ENCODE data around the gene ADAM15.

Gene ADAM15

DNA sequence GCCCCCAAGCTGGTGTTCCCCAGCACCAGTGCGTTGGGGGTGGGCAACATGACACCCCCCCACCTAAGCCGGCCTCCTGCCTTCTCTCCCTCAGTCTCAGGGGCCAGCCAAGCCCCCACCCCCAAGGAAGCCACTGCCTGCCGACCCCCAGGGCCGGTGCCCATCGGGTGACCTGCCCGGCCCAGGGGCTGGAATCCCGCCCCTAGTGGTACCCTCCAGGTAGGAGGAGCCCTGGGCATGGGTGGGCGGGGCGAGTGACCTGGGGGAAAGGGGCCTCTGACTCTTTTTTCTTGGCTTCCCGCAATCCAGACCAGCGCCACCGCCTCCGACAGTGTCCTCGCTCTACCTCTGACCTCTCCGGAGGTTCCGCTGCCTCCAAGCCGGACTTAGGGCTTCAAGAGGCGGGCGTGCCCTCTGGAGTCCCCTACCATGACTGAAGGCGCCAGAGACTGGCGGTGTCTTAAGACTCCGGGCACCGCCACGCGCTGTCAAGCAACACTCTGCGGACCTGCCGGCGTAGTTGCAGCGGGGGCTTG is 11.1 kb downstream of the ADAM15 start:
- TF ChIP-seq, protein P1, sequence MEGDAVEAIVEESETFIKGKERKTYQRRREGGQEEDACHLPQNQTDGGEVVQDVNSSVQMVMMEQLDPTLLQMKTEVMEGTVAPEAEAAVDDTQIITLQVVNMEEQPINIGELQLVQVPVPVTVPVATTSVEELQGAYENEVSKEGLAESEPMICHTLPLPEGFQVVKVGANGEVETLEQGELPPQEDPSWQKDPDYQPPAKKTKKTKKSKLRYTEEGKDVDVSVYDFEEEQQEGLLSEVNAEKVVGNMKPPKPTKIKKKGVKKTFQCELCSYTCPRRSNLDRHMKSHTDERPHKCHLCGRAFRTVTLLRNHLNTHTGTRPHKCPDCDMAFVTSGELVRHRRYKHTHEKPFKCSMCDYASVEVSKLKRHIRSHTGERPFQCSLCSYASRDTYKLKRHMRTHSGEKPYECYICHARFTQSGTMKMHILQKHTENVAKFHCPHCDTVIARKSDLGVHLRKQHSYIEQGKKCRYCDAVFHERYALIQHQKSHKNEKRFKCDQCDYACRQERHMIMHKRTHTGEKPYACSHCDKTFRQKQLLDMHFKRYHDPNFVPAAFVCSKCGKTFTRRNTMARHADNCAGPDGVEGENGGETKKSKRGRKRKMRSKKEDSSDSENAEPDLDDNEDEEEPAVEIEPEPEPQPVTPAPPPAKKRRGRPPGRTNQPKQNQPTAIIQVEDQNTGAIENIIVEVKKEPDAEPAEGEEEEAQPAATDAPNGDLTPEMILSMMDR (IDR thresholded peaks at IDR 0.05): no peak
- Histone ChIP-seq H3K27ac (no peak overlapping the region), H3K4me3 (peak overlapping the region; percentile 94)
- no peak for DNase-seq (ENCODE audit: low spot score)

DNA sequence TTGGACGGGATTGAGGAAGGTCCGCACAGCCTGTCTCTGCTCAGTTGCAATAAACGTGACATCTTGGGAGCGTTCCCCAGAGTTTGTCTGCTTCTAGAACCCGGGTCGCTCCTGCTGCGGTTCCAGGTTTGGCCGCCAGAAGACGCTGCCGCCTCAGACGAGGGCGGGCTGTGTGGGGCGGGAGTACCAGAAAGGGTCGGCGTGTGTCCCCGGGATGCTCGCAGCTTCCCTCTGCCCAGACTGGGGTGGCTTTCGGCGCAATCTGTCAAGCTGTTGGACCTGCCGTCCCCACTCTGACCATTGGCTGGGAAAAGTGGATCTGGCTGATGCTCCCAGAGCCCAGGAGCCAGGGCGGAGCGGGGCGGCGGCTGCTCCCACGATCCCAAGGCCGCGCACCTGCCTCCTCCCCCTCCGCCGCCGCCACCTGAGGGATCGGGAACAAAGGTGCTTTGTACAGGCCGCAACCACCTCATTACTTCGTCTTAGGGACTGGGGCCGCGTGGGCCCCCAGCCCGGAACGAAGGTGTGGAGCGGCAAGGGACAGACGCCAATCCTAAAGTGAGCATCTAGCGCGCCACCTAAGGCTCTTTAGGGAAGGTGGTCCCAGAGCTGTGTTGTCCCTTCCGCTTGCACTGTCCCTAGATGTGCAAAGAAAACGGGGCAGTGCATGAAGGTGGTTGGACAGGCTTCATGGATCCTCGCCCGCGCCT is 11.7 kb downstream of the ADAM15 start:
- no peak for DNase-seq (ENCODE audit: low spot score)
- H3K27ac ChIP-seq: no peak overlapping the region
- peak overlapping the region; percentile 94 for H3K4me3 ChIP-seq
- TF ChIP-seq, protein P1 (IDR thresholded peaks at IDR 0.05): peak; percentile 49

DNA sequence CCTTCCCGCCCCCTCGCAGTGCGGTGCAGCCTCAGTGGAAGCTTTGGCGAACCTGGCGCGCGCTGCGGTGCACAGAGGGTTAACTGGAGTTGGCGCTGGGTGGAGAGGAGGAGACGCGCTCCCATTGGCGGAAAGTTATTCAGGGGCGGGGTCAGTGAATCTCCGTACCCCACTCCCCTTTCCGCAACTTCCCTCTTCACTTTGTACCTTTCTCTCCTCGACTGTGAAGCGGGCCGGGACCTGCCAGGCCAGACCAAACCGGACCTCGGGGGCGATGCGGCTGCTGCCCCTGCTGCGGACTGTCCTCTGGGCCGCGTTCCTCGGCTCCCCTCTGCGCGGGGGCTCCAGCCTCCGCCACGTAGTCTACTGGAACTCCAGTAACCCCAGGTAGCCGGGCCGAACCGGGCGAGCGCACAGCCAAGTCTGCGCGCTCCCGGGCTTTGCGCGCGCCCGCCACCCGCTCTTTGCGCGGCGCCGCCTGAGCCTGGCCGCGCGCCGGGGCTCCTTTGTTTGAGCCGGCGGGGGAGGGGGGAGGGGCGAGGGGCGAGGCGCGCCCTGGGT is 12.5 kb downstream of the ADAM15 start, which contains the start of gene EFNA4:
Gene EFNA4, plus strand, starts transcription at position 191 of the 561 bp plus-strand sequence. Its CDS starts 84 bp downstream, at position 275.
- TF ChIP-seq, protein P1 (IDR thresholded peaks at IDR 0.05): no peak
- Histone ChIP-seq H3K4me3 (peak within 1 kb of the TSS; percentile 94), H3K27ac (peak within 1 kb of the TSS; percentile 43 to 85)
- DNase-seq (ENCODE audit: low spot score): peak; percentile 85

DNA sequence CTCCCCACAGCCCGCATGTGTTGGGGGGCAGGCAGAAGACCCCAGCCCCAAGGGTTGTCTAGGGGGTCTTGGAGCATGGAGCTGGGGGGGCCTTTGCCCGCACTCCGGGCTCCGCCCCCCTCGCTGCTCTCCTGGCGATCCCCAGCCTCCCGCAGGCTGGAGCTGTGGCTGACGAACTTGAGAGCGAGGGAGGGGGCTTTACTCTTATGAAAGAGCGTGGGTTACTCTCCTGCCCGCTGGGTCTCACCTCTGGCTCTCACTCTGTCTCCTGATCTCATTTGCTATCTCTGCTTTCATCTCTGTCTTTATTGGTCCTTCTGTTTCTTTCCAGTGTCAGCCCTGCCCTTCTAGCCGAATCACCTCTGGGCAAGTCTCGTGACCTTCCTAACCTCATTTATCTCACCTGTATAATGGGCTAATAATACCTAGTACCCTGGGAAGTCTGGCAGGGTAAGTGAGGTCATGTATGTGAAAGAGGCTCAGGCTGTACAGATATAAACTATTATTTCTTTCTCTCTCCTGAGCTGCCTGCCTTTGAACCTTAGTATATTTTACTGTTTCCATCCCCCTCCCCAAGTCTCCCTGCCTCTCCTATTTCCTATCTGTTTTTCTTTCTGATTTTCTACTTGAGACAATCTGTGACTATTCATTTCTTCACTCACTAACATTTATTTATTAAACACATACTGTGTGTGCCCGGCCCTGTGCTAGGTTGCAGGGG is 13.2 kb downstream of the ADAM15 start:
- peak overlapping the region; percentile 43 to 85 for H3K27ac ChIP-seq
- TF ChIP-seq, protein P1 (IDR thresholded peaks at IDR 0.05): no peak
- no peak for DNase-seq (ENCODE audit: low spot score)

DNA sequence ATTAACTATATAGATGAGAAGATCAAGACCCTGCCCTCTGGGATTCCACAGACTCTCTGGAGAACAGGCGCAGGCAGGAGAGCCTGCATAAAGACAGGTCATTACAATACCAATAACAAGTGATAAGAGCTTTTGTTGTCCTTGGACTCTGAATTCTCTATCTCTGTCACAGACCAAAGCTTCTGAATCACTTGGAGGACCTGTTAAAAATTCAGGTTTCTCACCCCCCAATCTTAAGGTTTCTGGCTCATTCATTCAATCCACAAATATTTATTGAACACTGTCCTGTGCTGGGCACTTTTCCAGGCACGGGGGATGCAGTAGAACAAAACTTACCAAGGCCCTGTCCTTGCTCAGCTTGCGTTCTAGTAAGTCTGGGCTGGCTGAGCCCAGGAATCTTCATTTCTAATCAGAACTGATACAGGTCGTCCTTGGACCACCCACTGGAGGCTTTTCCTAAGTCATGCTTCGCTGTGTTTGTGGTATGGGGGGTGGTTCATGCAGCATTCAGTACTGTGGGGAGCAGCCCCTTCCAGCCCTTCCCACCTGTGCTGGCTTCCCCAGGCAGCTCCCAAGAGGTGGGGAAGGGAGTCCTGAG is 13.8 kb downstream of the ADAM15 start:
- H3K27ac ChIP-seq: no peak overlapping the region
- DNase-seq (ENCODE audit: low spot score): no peak
- TF ChIP-seq, protein P1 (IDR thresholded peaks at IDR 0.05): no peak

More for the DNA sequence above, 13.2 kb downstream of the ADAM15 start:
- peak overlapping the region; percentile 94 for H3K4me3 ChIP-seq

DNA sequence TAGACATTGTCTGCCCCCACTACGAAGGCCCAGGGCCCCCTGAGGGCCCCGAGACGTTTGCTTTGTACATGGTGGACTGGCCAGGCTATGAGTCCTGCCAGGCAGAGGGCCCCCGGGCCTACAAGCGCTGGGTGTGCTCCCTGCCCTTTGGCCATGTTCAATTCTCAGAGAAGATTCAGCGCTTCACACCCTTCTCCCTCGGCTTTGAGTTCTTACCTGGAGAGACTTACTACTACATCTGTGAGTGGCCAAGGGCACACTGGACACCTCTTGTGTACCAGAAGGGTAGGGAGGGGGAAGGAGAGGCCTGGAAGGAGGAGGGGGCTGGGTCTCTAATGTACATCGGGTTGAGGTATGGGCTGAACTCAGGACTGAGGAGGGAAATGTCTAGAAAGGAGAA is 15.7 kb downstream of the ADAM15 start:
- Histone ChIP-seq H3K27ac (no peak overlapping the region), H3K4me3 (no peak overlapping the region)
- no peak for DNase-seq (ENCODE audit: low spot score)
- TF ChIP-seq, protein P1 (IDR thresholded peaks at IDR 0.05): no peak

More for the DNA sequence above, 13.8 kb downstream of the ADAM15 start:
- no peak overlapping the region for H3K4me3 ChIP-seq

Data from coronary artery (tissue), 2 donors.